GM18507 (cell line): ENCODE results near the gene TKTL1.
"Not testable (repeated sequence)": the region's sequence is repeated elsewhere in the genome, so short reads cannot be mapped to it uniquely, and the experiment has no call there.

Experiments
- DNase-seq: peaks from one replicate; pipeline ENCODE4 v3.0.0; 2011; ENCODE audit warnings: low read depth; ENCODE audit not compliant: insufficient read length; ENCODE audit errors: extremely low spot score
- FAIRE-seq: peaks from 2 replicates; lab custom pipeline; 2011; peaks lifted over from hg19 to GRCh38; lab: Jason Lieb, UNC

Gene TKTL1

GRCh38 chrX:154333837-154334271 lies 38.3 kb downstream of the TKTL1 start:
- no peak for DNase-seq
- peak; percentile 85 for FAIRE-seq

GRCh38 chrX:154334496-154334895 lies 38.9 kb downstream of the TKTL1 start:
- DNase-seq (no peak), FAIRE-seq (no peak)

GRCh38 chrX:154341399-154342298 lies 46.1 kb downstream of the TKTL1 start:
- not testable (repeated sequence) for DNase-seq
- peak; percentile 100 for FAIRE-seq

GRCh38 chrX:154343063-154343462 lies 47.5 kb downstream of the TKTL1 start:
- not testable (repeated sequence) for DNase-seq
- peak; percentile 100 for FAIRE-seq

GRCh38 chrX:154343620-154344019 lies 48.0 kb downstream of the TKTL1 start:
- not testable (repeated sequence) for FAIRE-seq, DNase-seq

- DNase-seq: no peak
- no peak for FAIRE-seq
Observed at GRCh38 chrX:154348114-154348531, 52.5 kb downstream of the TKTL1 start.

- no peak for DNase-seq
- no peak for FAIRE-seq
Observed at GRCh38 chrX:154348646-154349358, 53.2 kb downstream of the TKTL1 start.

- no peak for DNase-seq
Observed at GRCh38 chrX:154349359-154349935, 53.9 kb downstream of the TKTL1 start.

GRCh38 chrX:154349979-154350378 lies 54.4 kb downstream of the TKTL1 start:
- no peak for FAIRE-seq
- DNase-seq: no peak

More at GRCh38 chrX:154349359-154349935, 53.9 kb downstream of the TKTL1 start:
- no peak for FAIRE-seq

- FAIRE-seq (no peak), DNase-seq (no peak)
Observed at GRCh38 chrX:154350429-154351182, 55.0 kb downstream of the TKTL1 start.

- FAIRE-seq: no peak
- no peak for DNase-seq
Observed at GRCh38 chrX:154351183-154352011, 55.8 kb downstream of the TKTL1 start.

GRCh38 chrX:154352012-154352401 lies 56.4 kb downstream of the TKTL1 start:
- FAIRE-seq (no peak), DNase-seq (no peak)

GRCh38 chrX:154352466-154352865 lies 56.9 kb downstream of the TKTL1 start:
- no peak for FAIRE-seq
- DNase-seq: no peak

GRCh38 chrX:154353172-154353843 lies 57.7 kb downstream of the TKTL1 start:
- DNase-seq (no peak), FAIRE-seq (no peak)

GRCh38 chrX:154354013-154354412 lies 58.4 kb downstream of the TKTL1 start:
- FAIRE-seq (no peak), DNase-seq (no peak)

GRCh38 chrX:154354516-154354915 lies 58.9 kb downstream of the TKTL1 start:
- FAIRE-seq: no peak
- no peak for DNase-seq

- FAIRE-seq (no peak), DNase-seq (no peak)
Observed at GRCh38 chrX:154355094-154355775, 59.6 kb downstream of the TKTL1 start.

- no peak for DNase-seq
- FAIRE-seq: no peak
Observed at GRCh38 chrX:154355776-154356140, 60.2 kb downstream of the TKTL1 start.
